ENCODE measurements around the gene HIGD2B.
"Not testable (repeated sequence)": the region's sequence is repeated elsewhere in the genome, so short reads cannot be mapped to it uniquely, and the experiment has no call there.

HIGD2B gene

GRCh38 chr15:72671525-72671924 is 14.5 kb downstream of the HIGD2B start:
- no peak for DNase-seq

GRCh38 chr15:72670656-72671352 is 15.2 kb downstream of the HIGD2B start:
- peak; percentile 73 to 77 for DNase-seq

- DNase-seq = not testable (repeated sequence)
These were observed 16.2 kb downstream of the HIGD2B start for GRCh38 chr15:72669803-72670202.

GRCh38 chr15:72665706-72666105 is 20.3 kb downstream of the HIGD2B start:
- not testable (repeated sequence) for DNase-seq

- not testable (repeated sequence) for DNase-seq
These were observed 22.1 kb downstream of the HIGD2B start for GRCh38 chr15:72663931-72664330.

- DNase-seq = not testable (repeated sequence)
These were observed 24.9 kb downstream of the HIGD2B start for GRCh38 chr15:72661081-72661480.

- not testable (repeated sequence) for DNase-seq
These were observed 30.0 kb downstream of the HIGD2B start for GRCh38 chr15:72656014-72656413.

GRCh38 chr15:72654397-72654796 is 31.6 kb downstream of the HIGD2B start, which contains the start of gene GOLGA6B:
TSS of gene GOLGA6B (plus strand) at chr15:72654697. CDS start at chr15:72654738, 41 bp downstream.
- not testable (repeated sequence) for DNase-seq

GRCh38 chr15:72648631-72649253 is 37.2 kb downstream of the HIGD2B start:
- not testable (repeated sequence) for DNase-seq

GRCh38 chr15:72642271-72642670 is 43.7 kb downstream of the HIGD2B start:
- DNase-seq = not testable (repeated sequence)

- not testable (repeated sequence) for DNase-seq
These were observed 46.1 kb downstream of the HIGD2B start for GRCh38 chr15:72639759-72640483.

- peak; percentile 61 to 65 for DNase-seq
These were observed 49.3 kb downstream of the HIGD2B start for GRCh38 chr15:72636519-72637282.

GRCh38 chr15:72629068-72629570 is 56.9 kb downstream of the HIGD2B start:
- not testable (repeated sequence) for DNase-seq

- DNase-seq = peak in 1 of 2 donors; percentile 3
These were observed 57.5 kb downstream of the HIGD2B start for GRCh38 chr15:72628249-72629067.

- DNase-seq = not testable (repeated sequence)
These were observed 59.8 kb downstream of the HIGD2B start for GRCh38 chr15:72626153-72626552.
